MM.1S (cell line): ENCODE measurements around the gene CNTROB.

ENCODE experiments used
- EZH2 ChIP-seq: fragments of 300-600 bp; sonication (generic); optimal IDR thresholded peaks from 2 replicates; pipeline ENCODE3; 2017; ENCODE audit warnings: low read depth, mild to moderate bottlenecking, antibody characterized with exemption, low read length, mixed read lengths
- EZH2phosphoT487 ChIP-seq: fragments of 300-600 bp; sonication (generic); IDR thresholded peaks from 2 replicates; pipeline ENCODE4 v1.6.1; 2018; ENCODE audit warnings: antibody characterized with exemption, low read length
- TF ChIP-seq, protein P1 (sequence below): fragments of 300-600 bp; sonication (generic); IDR thresholded peaks from 2 replicates; pipeline ENCODE4 v1.5.1; 2016; ENCODE audit warnings: antibody characterized with exemption, low read length, mixed read lengths

DNA sequence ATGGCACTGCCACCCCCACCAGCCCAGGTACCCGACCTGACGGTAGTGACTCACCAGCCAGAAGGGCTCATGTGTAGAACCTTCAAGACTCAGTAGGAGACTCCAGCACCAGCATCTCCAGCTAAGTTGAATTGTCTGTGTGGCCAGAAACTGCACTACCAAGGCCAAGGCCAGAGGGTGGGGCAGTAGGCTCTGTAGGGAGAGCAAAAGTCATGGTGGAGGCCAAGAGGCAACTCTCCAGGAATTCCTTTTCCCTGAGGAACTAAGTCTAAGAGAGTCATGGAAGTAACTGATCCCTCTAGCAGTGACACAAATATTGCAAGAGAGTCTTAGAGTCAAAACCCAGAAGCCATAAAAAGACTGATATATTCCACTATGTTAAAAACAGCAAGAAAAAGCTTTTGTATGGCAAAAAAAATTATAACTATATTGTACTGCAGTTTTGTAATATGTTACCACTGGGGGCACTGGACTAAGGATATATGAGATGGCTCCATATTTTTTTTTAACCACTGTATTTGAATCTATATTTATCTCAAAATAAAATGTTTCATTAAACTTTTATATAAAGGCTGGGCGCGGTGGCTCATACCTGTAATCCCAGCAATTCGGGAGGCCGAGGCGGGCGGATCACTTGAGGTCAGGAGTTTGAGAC, 40.3 kb downstream of the CNTROB start:
- TF ChIP-seq, protein P1, sequence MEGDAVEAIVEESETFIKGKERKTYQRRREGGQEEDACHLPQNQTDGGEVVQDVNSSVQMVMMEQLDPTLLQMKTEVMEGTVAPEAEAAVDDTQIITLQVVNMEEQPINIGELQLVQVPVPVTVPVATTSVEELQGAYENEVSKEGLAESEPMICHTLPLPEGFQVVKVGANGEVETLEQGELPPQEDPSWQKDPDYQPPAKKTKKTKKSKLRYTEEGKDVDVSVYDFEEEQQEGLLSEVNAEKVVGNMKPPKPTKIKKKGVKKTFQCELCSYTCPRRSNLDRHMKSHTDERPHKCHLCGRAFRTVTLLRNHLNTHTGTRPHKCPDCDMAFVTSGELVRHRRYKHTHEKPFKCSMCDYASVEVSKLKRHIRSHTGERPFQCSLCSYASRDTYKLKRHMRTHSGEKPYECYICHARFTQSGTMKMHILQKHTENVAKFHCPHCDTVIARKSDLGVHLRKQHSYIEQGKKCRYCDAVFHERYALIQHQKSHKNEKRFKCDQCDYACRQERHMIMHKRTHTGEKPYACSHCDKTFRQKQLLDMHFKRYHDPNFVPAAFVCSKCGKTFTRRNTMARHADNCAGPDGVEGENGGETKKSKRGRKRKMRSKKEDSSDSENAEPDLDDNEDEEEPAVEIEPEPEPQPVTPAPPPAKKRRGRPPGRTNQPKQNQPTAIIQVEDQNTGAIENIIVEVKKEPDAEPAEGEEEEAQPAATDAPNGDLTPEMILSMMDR, result no peak
- TF ChIP-seq EZH2phosphoT487, result no peak
- TF ChIP-seq EZH2, result no peak
